ENCODE measurements around the gene GAB4. TPM values are rescaled to one million over a fixed set of nuclear protein-coding genes. Genes with fewer than 3 reads are reported as not detected.

GAB4 gene
- total and polyA plus RNA-seq, 2 experiments from 2014 or later, result 1.5 to 1.7 TPM

GRCh38 chr22:16960220-16960883 is 47.7 kb downstream of the GAB4 start (continued):
- TF ChIP-seq CREB1 (CRISPR knock-in tag; IDR thresholded peaks at IDR 0.05; ENCODE audit: low read depth) (no peak), ZNF331 (CRISPR knock-in tag; IDR thresholded peaks at IDR 0.05; ENCODE audit: low read depth) (no peak), STAT1 (IDR thresholded peaks at IDR 0.05; ENCODE audit: unreplicated experiment) (no peak), NANOG (IDR thresholded peaks at IDR 0.05; ENCODE audit: borderline replicate concordance) (no peak), JUNB (IDR thresholded peaks at IDR 0.05; ENCODE audit: unreplicated experiment) (no peak), EZH2phosphoT487 (IDR thresholded peaks at IDR 0.05; ENCODE audit: unreplicated experiment) (no peak), EZH2 (IDR thresholded peaks at IDR 0.05; ENCODE audit: low read depth, unreplicated experiment) (no peak)

- no peak overlapping the region for H3K4me3 Mint-ChIP-seq
- ATAC-seq (no peak), DNase-seq (ENCODE audit: low spot score) (no peak)
- Histone ChIP-seq H3K4me3 (no peak overlapping the region), H3K36me3 (ENCODE audit: insufficient read depth) (no peaks in the 10 kb centered on the region), H3K27ac (ENCODE audit: low read depth) (no peak overlapping the region), H3K4me2 (no peak overlapping the region), H3K9me2 (ENCODE audit: insufficient read depth) (no peaks in the 10 kb centered on the region), H3K27me3 (ENCODE audit: insufficient read depth) (no peaks in the 10 kb centered on the region), H2AFZ (no peak overlapping the region), H4K20me1 (replicated peaks; ENCODE audit: insufficient read depth) (no peaks in the 10 kb centered on the region), H3F3A (replicated peaks; ENCODE audit: low read depth) (no peaks in the 10 kb centered on the region), H3K4me1 (ENCODE audit: insufficient read depth) (no peaks in the 10 kb centered on the region), H3K79me2 (replicated peaks; ENCODE audit: insufficient read depth) (no peaks in the 10 kb centered on the region)
- peaks cover 9% of the 10 kb centered on the region; the same call in 2 of the 3 replicates for H3K36me3 Mint-ChIP-seq (ENCODE audit: low read depth)
- no peak overlapping the region for H3K27ac Mint-ChIP-seq
- peaks cover 10% of the 10 kb centered on the region for H3K27me3 Mint-ChIP-seq (ENCODE audit: insufficient read depth, low read depth, poor library complexity)
- peaks cover 88% of the 10 kb centered on the region for H3K9me3 Mint-ChIP-seq
- H3K4me1 Mint-ChIP-seq, result no peaks in the 10 kb centered on the region
- TF ChIP-seq STAT1 (IDR thresholded peaks at IDR 0.05; ENCODE audit: unreplicated experiment) (no peak), EZH2phosphoT487 (IDR thresholded peaks at IDR 0.05; ENCODE audit: unreplicated experiment) (no peak), ZNF331 (CRISPR knock-in tag; IDR thresholded peaks at IDR 0.05; ENCODE audit: low read depth) (no peak), CTCF (conservative IDR thresholded peaks at IDR 0.05; ENCODE audit: low read depth in 2 of 2) (no peak), NANOG (IDR thresholded peaks at IDR 0.05; ENCODE audit: borderline replicate concordance) (no peak), JUNB (IDR thresholded peaks at IDR 0.05; ENCODE audit: unreplicated experiment) (no peak), EZH2 (IDR thresholded peaks at IDR 0.05; ENCODE audit: low read depth, unreplicated experiment) (no peak), REST (IDR thresholded peaks at IDR 0.05; ENCODE audit: unreplicated experiment) (no peak), POLR2AphosphoS5 (IDR thresholded peaks at IDR 0.05; ENCODE audit: low read depth) (no peak), ZNF114 (CRISPR knock-in tag; IDR thresholded peaks at IDR 0.05) (no peak), ZNF462 (CRISPR knock-in tag; IDR thresholded peaks at IDR 0.05) (no peak)
These were observed 48.6 kb downstream of the GAB4 start for GRCh38 chr22:16959345-16959930.
